WTC11 (cell line): ENCODE measurements around the gene PCDHA1. TPM values are rescaled to one million over a fixed set of nuclear protein-coding genes. Genes with fewer than 3 reads are reported as not detected.
A peak's percentile ranks its signal among the peaks of the same experiment; 100 is the strongest.

Experiments used
- ATAC-seq: fragments of 200-7000 bp; cut with Tn5 transposase; 2 replicates; pipeline ENCODE4 v1.10.0; 2021; ENCODE audit warnings: mild to moderate bottlenecking, moderate library complexity
- CTCF ChIA-PET: fragments of 300-600 bp; sonication (Branson Sonifier 250); formaldehyde crosslinking; loops from one replicate; lab custom pipeline; 2021; ENCODE audit warnings: antibody characterized with exemption; lab: Charles Lee
- POLR2A ChIA-PET: fragments of 350-600 bp; sonication (Branson Sonifier 250); formaldehyde crosslinking; loops from one replicate; lab custom pipeline; 2021; ENCODE audit warnings: antibody characterized with exemption; lab: Charles Lee
- DNase-seq: peaks from one replicate; pipeline ENCODE4 v3.0.0; 2021; ENCODE audit warnings: low spot score
- H3K27ac Mint-ChIP-seq: 2 replicates; pipeline ENCODE4 v1.8.0; 2021; ENCODE audit warnings: mixed read lengths
- H3K27me3 Mint-ChIP-seq: 2 replicates; pipeline ENCODE4 v1.8.0; 2021; ENCODE audit warnings: low read depth, mild to moderate bottlenecking, moderate library complexity, mixed read lengths
- H3K36me3 Mint-ChIP-seq: 2 replicates; pipeline ENCODE4 v1.8.0; 2021; ENCODE audit warnings: mixed read lengths
- H3K4me1 Mint-ChIP-seq: 2 replicates; pipeline ENCODE4 v1.8.0; 2022; ENCODE audit warnings: mixed read lengths
- H3K4me3 Mint-ChIP-seq: 2 replicates; pipeline ENCODE4 v1.8.0; 2021; ENCODE audit warnings: mild to moderate bottlenecking, moderate library complexity, mixed read lengths
- H3K9me3 Mint-ChIP-seq: 2 replicates; pipeline ENCODE4 v1.8.0; 2021; ENCODE audit warnings: mixed read lengths
- ATF1 ChIP-seq: sonication (generic); formaldehyde crosslinking; IDR thresholded peaks from 2 replicates; pipeline ENCODE4 v1.8.1; 2023; ENCODE audit warnings: mild to moderate bottlenecking, moderate library complexity, missing genetic modification reagents
- ATF2 ChIP-seq: sonication (generic); formaldehyde crosslinking; IDR thresholded peaks from 2 replicates; pipeline ENCODE4 v1.8.1; 2022; ENCODE audit warnings: low read depth, missing genetic modification reagents, borderline replicate concordance
- ATF3 ChIP-seq: sonication (generic); formaldehyde crosslinking; conservative IDR thresholded peaks from 2 replicates; pipeline ENCODE4 v1.8.1; 2022; ENCODE audit warnings: mild to moderate bottlenecking, missing genetic modification reagents
- CBFB ChIP-seq: sonication (generic); formaldehyde crosslinking; IDR thresholded peaks from 2 replicates; pipeline ENCODE4 v1.8.1; 2022; ENCODE audit warnings: mild to moderate bottlenecking, low read depth, missing genetic modification reagents
- E2F5 ChIP-seq: sonication (generic); formaldehyde crosslinking; IDR thresholded peaks from 2 replicates; pipeline ENCODE4 v1.8.1; 2022; ENCODE audit warnings: mild to moderate bottlenecking, moderate library complexity, missing genetic modification reagents
- FOXJ3 ChIP-seq: sonication (generic); formaldehyde crosslinking; IDR thresholded peaks from 2 replicates; pipeline ENCODE4 v1.9.0; 2021; ENCODE audit warnings: missing genetic modification reagents, mild to moderate bottlenecking, borderline replicate concordance
- HMGXB4 ChIP-seq: sonication (generic); formaldehyde crosslinking; IDR thresholded peaks from 2 replicates; pipeline ENCODE4 v1.8.1; 2023; ENCODE audit warnings: mild to moderate bottlenecking, moderate library complexity, missing genetic modification reagents
- IRF2 ChIP-seq: sonication (generic); formaldehyde crosslinking; IDR thresholded peaks from 2 replicates; pipeline ENCODE4 v1.8.0; 2022; ENCODE audit warnings: low read depth, missing genetic modification reagents, borderline replicate concordance
- JAZF1 ChIP-seq: fragments of 250-450 bp; sonication (Bioruptor Pico); IDR thresholded peaks from 2 replicates; pipeline ENCODE4 v1.9.0; 2021; ENCODE audit warnings: moderate library complexity, mild to moderate bottlenecking, inconsistent platforms
- NFATC4 ChIP-seq: fragments of 250-450 bp; sonication (Bioruptor Pico); IDR thresholded peaks from 2 replicates; pipeline ENCODE4 v1.9.0; 2021; ENCODE audit warnings: mild to moderate bottlenecking
- PREB ChIP-seq: sonication (generic); formaldehyde crosslinking; IDR thresholded peaks from 2 replicates; pipeline ENCODE4 v1.8.1; 2022; ENCODE audit warnings: mild to moderate bottlenecking, missing genetic modification reagents, moderate library complexity, borderline replicate concordance
- RELA ChIP-seq: sonication (generic); formaldehyde crosslinking; IDR thresholded peaks from 2 replicates; pipeline ENCODE4 v1.8.1; 2022; ENCODE audit warnings: missing genetic modification reagents, mild to moderate bottlenecking, borderline replicate concordance
- SMAD4 ChIP-seq: sonication (generic); formaldehyde crosslinking; IDR thresholded peaks from 2 replicates; pipeline ENCODE4 v1.8.0; 2022; ENCODE audit warnings: mild to moderate bottlenecking, missing genetic modification reagents
- SP1 ChIP-seq: sonication (generic); formaldehyde crosslinking; conservative IDR thresholded peaks from 2 replicates; pipeline ENCODE4 v1.8.1; 2022; ENCODE audit warnings: missing genetic modification reagents
- TCF7 ChIP-seq: sonication (generic); formaldehyde crosslinking; IDR thresholded peaks from 2 replicates; pipeline ENCODE4 v1.8.0; 2022; ENCODE audit warnings: mild to moderate bottlenecking, low read depth, missing genetic modification reagents, moderate library complexity
- TP53 ChIP-seq: sonication (generic); formaldehyde crosslinking; IDR thresholded peaks from 2 replicates; pipeline ENCODE4 v1.8.1; 2023; ENCODE audit warnings: mild to moderate bottlenecking, missing genetic modification reagents
- USF2 ChIP-seq: sonication (generic); formaldehyde crosslinking; IDR thresholded peaks from 2 replicates; pipeline ENCODE4 v1.8.1; 2023; ENCODE audit warnings: mild to moderate bottlenecking, missing genetic modification reagents, moderate library complexity
- ZNF121 ChIP-seq: sonication (generic); formaldehyde crosslinking; IDR thresholded peaks from 2 replicates; pipeline ENCODE4 v1.8.0; 2023; ENCODE audit warnings: missing genetic modification reagents
- ZNF219 ChIP-seq: sonication (generic); formaldehyde crosslinking; IDR thresholded peaks from 2 replicates; pipeline ENCODE4 v1.8.0; 2023; ENCODE audit warnings: missing genetic modification reagents, mild to moderate bottlenecking, borderline replicate concordance
- ZNF263 ChIP-seq: sonication (generic); formaldehyde crosslinking; IDR thresholded peaks from 2 replicates; pipeline ENCODE4 v1.8.1; 2022; ENCODE audit warnings: low read depth, mild to moderate bottlenecking, moderate library complexity, missing genetic modification reagents
- ZNF423 ChIP-seq: fragments of 250-450 bp; sonication (Bioruptor Pico); IDR thresholded peaks from 2 replicates; pipeline ENCODE4 v2.1.2; 2022; ENCODE audit warnings: mild to moderate bottlenecking, moderate library complexity
- ZNF512 ChIP-seq: sonication (generic); formaldehyde crosslinking; IDR thresholded peaks from 2 replicates; pipeline ENCODE4 v1.8.1; 2022; ENCODE audit warnings: missing genetic modification reagents, borderline replicate concordance
- total RNA-seq: library from RNA; stranded (reverse); gene quantifications from 3 replicates; pipeline ENCODE4 v1.2.3, GENCODE V29; 2021

The PCDHA1 gene
- total RNA-seq, 1 experiment from 2014 or later, result 2.4 TPM

- no peak for TF ChIP-seq SMAD4 (CRISPR knock-in tag)
- TF ChIP-seq USF2, result peak; percentile 68
- TF ChIP-seq ATF2, result no peak
Measured at GRCh38 chr5:141003791-141004611, 218.1 kb downstream of the PCDHA1 start (continued).

GRCh38 chr5:141007791-141008190, 221.9 kb downstream of the PCDHA1 start:
- Mint-ChIP-seq H3K27me3 (no peaks in the 10 kb centered on the region), H3K36me3 (peaks cover 14% of the 10 kb centered on the region), H3K9me3 (no peaks in the 10 kb centered on the region), H3K27ac (no peak overlapping the region), H3K4me3 (no peak overlapping the region), H3K4me1 (peaks cover 50% of the 10 kb centered on the region)
- ChIA-PET POLR2A (no interaction called here), CTCF (interaction anchor here (0.7 to 1.6 kb wide), 6 partner anchors 19 to 139 kb away, joined by 3 to 7 read pairs (median 4); partner anchors contain the start of genes PCDHA11 and PCDHB4)
- DNase-seq (no peak), ATAC-seq (no peak)
- TF ChIP-seq ZNF423 (CRISPR knock-in tag) (no peak), SP1 (CRISPR knock-in tag) (no peak), ATF3 (CRISPR knock-in tag) (no peak), ZNF121 (CRISPR knock-in tag) (no peak), NFATC4 (CRISPR knock-in tag) (no peak), ZNF263 (CRISPR knock-in tag) (no peak), E2F5 (CRISPR knock-in tag) (no peak), CBFB (CRISPR knock-in tag) (no peak), ZNF512 (no peak), IRF2 (CRISPR knock-in tag) (no peak), TCF7 (CRISPR knock-in tag) (no peak), TP53 (CRISPR knock-in tag) (no peak), ATF1 (CRISPR knock-in tag) (no peak), USF2 (no peak)

- POLR2A ChIA-PET, result no interaction called here
- Mint-ChIP-seq H3K4me1 (peaks cover 26% of the 10 kb centered on the region), H3K9me3 (no peaks in the 10 kb centered on the region), H3K27me3 (no peaks in the 10 kb centered on the region), H3K4me3 (no peak overlapping the region), H3K36me3 (peaks cover 14% of the 10 kb centered on the region), H3K27ac (no peak overlapping the region; the same call in 1 of the 2 replicates)
- CTCF ChIA-PET, result no interaction called here
- ATAC-seq (no peak), DNase-seq (no peak)
- TF ChIP-seq HMGXB4, result no peak
- no peak for TF ChIP-seq ZNF219 (CRISPR knock-in tag)
- no peak for TF ChIP-seq RELA
- TF ChIP-seq FOXJ3 (CRISPR knock-in tag), result no peak
- TF ChIP-seq JAZF1 (CRISPR knock-in tag), result no peak
- TF ChIP-seq PREB (CRISPR knock-in tag), result no peak
Measured at GRCh38 chr5:141010047-141010793, 224.3 kb downstream of the PCDHA1 start.
